ENCODE measurements around the gene DUSP14. TPM values are rescaled to one million over a fixed set of nuclear protein-coding genes. Genes with fewer than 3 reads are reported as not detected.

DUSP14 gene
- total and polyA plus RNA-seq, 2 of the 8 experiments (the other 6 are each of a cell fraction or from before 2014, with no cell fraction given): 22.1 to 37.9 TPM

GRCh38 chr17:37532756-37533155, 43.1 kb downstream of the DUSP14 start:
- Histone ChIP-seq H3K4me2 (ENCODE audit: insufficient read depth in 1 of 2, low read depth in 2 of 2, low read length in 2 of 2) (no peak overlapping the region), H4K8ac (ENCODE audit: extremely low read depth, insufficient read depth, low read length) (no peak overlapping the region), H3K4me1 (replicated peaks in 1 of 4; ENCODE audit: control insufficient read depth in 3 of 4, insufficient read depth in 4 of 4, low read length in 3 of 4) (no peaks in the 10 kb centered on the region), H2BK20ac (ENCODE audit: low read length) (no peak overlapping the region), H3K23me2 (ENCODE audit: low read depth, low read length) (no peaks in the 10 kb centered on the region), H2BK120ac (replicated peaks; ENCODE audit: low read depth, low read length) (no peak overlapping the region), H4K20me1 (replicated peaks in 1 of 2; ENCODE audit: control insufficient read depth in 1 of 2, insufficient read depth in 2 of 2, low read length in 2 of 2) (no peaks in the 10 kb centered on the region), H4K91ac (replicated peaks; ENCODE audit: insufficient read length, low read length) (no peak overlapping the region), H2BK15ac (ENCODE audit: low read length) (no peak overlapping the region), H3K23ac (ENCODE audit: insufficient read length) (no peak overlapping the region), H2BK5ac (ENCODE audit: low read depth, low read length) (no peak overlapping the region), H3K56ac (replicated peaks; ENCODE audit: insufficient read length, low read depth, low read length) (no peak overlapping the region), H3K27me3 (replicated peaks in 1 of 4; ENCODE audit: control insufficient read depth in 3 of 4, extremely low read depth in 1 of 4, insufficient read depth in 3 of 4, low read length in 3 of 4) (no peaks in the 10 kb centered on the region), H2AK5ac (ENCODE audit: low read depth, low read length) (no peak overlapping the region), H2BK12ac (ENCODE audit: low read depth, low read length) (no peak overlapping the region), H3K14ac (ENCODE audit: insufficient read length) (no peak overlapping the region), H3K79me2 (ENCODE audit: control insufficient read depth in 1 of 2, insufficient read depth in 2 of 2, low read length in 2 of 2) (no peaks in the 10 kb centered on the region), H3K9ac (replicated peaks in 1 of 4; ENCODE audit: extremely low read depth in 1 of 4, low read depth in 3 of 4, low read length in 3 of 4) (no peak overlapping the region), H3K27ac (ENCODE audit: low read depth, low read length) (no peak overlapping the region), H3K36me3 (ENCODE audit: control insufficient read depth in 2 of 4, insufficient read depth in 4 of 4, low read length in 3 of 4) (peaks cover 0 to 21% (median 8%) of the 10 kb centered on the region in 4 experiments; a peak in 6 of 8 replicates), H2AFZ (ENCODE audit: low read length) (no peak overlapping the region), H3K18ac (ENCODE audit: extremely low read depth, low read length) (no peak overlapping the region), H3K9me3 (ENCODE audit: insufficient read depth in 2 of 2, low read depth in 1 of 2, low read length in 1 of 2) (no peaks in the 10 kb centered on the region), H3K4ac (replicated peaks; ENCODE audit: insufficient read length, low read depth, low read length) (no peak overlapping the region), H4K5ac (ENCODE audit: insufficient read length, low read depth, low read length) (no peak overlapping the region), H3K79me1 (ENCODE audit: low read depth, low read length) (no peaks in the 10 kb centered on the region), H3K4me3 (ENCODE audit: extremely low read depth in 1 of 4, insufficient read depth in 2 of 4, low read depth in 3 of 4, low read length in 4 of 4) (no peak overlapping the region)
- 97% methylated on average over 3 of the region's 3 CpGs; no CpG with 5 or more reads in 1 of the 2 experiments for WGBS, 2 experiments (ENCODE audit: extremely low coverage in 1 of 2, insufficient coverage in 1 of 2, insufficient read length in 1 of 2, insufficient replicate concordance in 2 of 2, low coverage in 1 of 2, low lambda C conversion rate in 2 of 2, missing lambda C conversion rate in 1 of 2)
- CTCF ChIA-PET (ENCODE audit: partially characterized antibody): interaction anchor here (0.6 kb wide), 1 partner anchor 475 kb away, joined by 3 read pairs; no protein-coding TSS in a partner anchor
- POLR2A ChIA-PET (ENCODE audit: partially characterized antibody): no interaction called here
- no peak for DNase-seq (ENCODE audit: low read depth in 1 of 2, low spot score in 2 of 2)
- TF ChIP-seq JUND (IDR thresholded peaks at IDR 0.05; ENCODE audit: low read length) (no peak), ZNF274 (IDR thresholded peaks at IDR 0.05; ENCODE audit: borderline replicate concordance, extremely low read depth, low read length) (no peak), CTCF (IDR thresholded peaks at IDR 0.05; ENCODE audit: control extremely low read depth in 1 of 3, insufficient read depth in 1 of 3, low read depth in 1 of 3, low read length in 3 of 3) (no peak)
- no peak for FAIRE-seq
